Suprapubic skin (tissue), 4 donors: ENCODE results near the gene CACNA1A. TPM values are rescaled to one million over a fixed set of nuclear protein-coding genes. Genes with fewer than 3 reads are reported as not detected.
A peak's percentile ranks its signal among the peaks of the same experiment; 100 is the strongest.

Experiments used
- DNase-seq, 2 donors: peaks; one replicate each; pipeline ENCODE4 v3.0.0-alpha.2; 2019; ENCODE audit warnings: low spot score in 2 of 2
- H3K27ac ChIP-seq: fragments of 200-600 bp; sonication (generic); one replicate; pipeline ENCODE4 v1.5.1; 2019
- H3K27me3 ChIP-seq: fragments of 200-600 bp; sonication (generic); one replicate; pipeline ENCODE4 v1.5.1; 2019
- H3K36me3 ChIP-seq: fragments of 200-600 bp; sonication (generic); one replicate; pipeline ENCODE4 v1.5.1; 2019
- H3K4me1 ChIP-seq: fragments of 200-600 bp; sonication (generic); one replicate; pipeline ENCODE4 v1.5.1; 2019
- H3K4me3 ChIP-seq: fragments of 200-600 bp; sonication (generic); one replicate; pipeline ENCODE4 v1.5.1; 2019; ENCODE audit warnings: mild to moderate bottlenecking
- H3K9me3 ChIP-seq: fragments of 200-600 bp; sonication (generic); one replicate; pipeline ENCODE4 v1.5.1; 2019
- CTCF ChIP-seq, 2 donors: fragments of 200-600 bp in 1 of 2; fragments of 450-650 bp in 1 of 2; sonication (generic) in 1 of 2; IDR thresholded peaks; one replicate each; pipeline ENCODE4 v1.5.1; 2016 to 2019; ENCODE audit warnings: antibody characterized with exemption in 2 of 2, mild to moderate bottlenecking in 1 of 2, moderate library complexity in 1 of 2
- EP300 ChIP-seq: sonication (generic); formaldehyde crosslinking; IDR thresholded peaks from one replicate; pipeline ENCODE4 v1.6.1; 2017; ENCODE audit warnings: antibody characterized with exemption
- POLR2A ChIP-seq, 2 donors: fragments of 450-650 bp; IDR thresholded peaks; one replicate each; pipeline ENCODE4 v1.6.1; 2017; ENCODE audit warnings: antibody characterized with exemption in 2 of 2, mild to moderate bottlenecking in 2 of 2, moderate library complexity in 2 of 2
- POLR2AphosphoS5 ChIP-seq, 3 donors: sonication (generic); formaldehyde crosslinking; IDR thresholded peaks; one replicate each; pipeline ENCODE4 v1.6.1; 2017; ENCODE audit warnings: antibody characterized with exemption in 3 of 3
- whole genome bisulfite sequencing: methylation state at CpG from one replicate; pipeline ENCODE4 v1.1.5; 2018; 5-methylcytosine and 5-hydroxymethylcytosine counted together
- total RNA-seq, 4 donors: library from RNA; depleted of rRNA; stranded (reverse); fragments of >200 nt; gene quantifications; one replicate each; pipeline ENCODE4 v1.1.0, GENCODE V29; 2016

The CACNA1A gene
- total RNA-seq, 4 donors from 2014 or later: 0.26 to 0.42 (median 0.35) TPM

GRCh38 chr19:13300421-13301030 is 205.8 kb downstream of the CACNA1A start:
- no peaks in the 10 kb centered on the region for H3K36me3 ChIP-seq
- peaks cover 61% of the 10 kb centered on the region for H3K27me3 ChIP-seq
- no peak overlapping the region for H3K27ac ChIP-seq

GRCh38 chr19:13299838-13300237 is 206.4 kb downstream of the CACNA1A start:
- 72% methylated on average over 10 of the region's 10 CpGs for WGBS
- DNase-seq: no peak
- no peaks in the 10 kb centered on the region for H3K36me3 ChIP-seq
- no peak overlapping the region for H3K4me3 ChIP-seq
- no peak for TF ChIP-seq CTCF (IDR thresholded peaks at IDR 0.05)
- no peak for TF ChIP-seq POLR2A (IDR thresholded peaks at IDR 0.05)
- TF ChIP-seq EP300: no peak
- no peak for TF ChIP-seq POLR2AphosphoS5 (IDR thresholded peaks at IDR 0.05)
- no peaks in the 10 kb centered on the region for H3K4me1 ChIP-seq
- H3K9me3 ChIP-seq: no peaks in the 10 kb centered on the region
- peaks cover 58% of the 10 kb centered on the region for H3K27me3 ChIP-seq
- H3K27ac ChIP-seq: no peak overlapping the region

More at GRCh38 chr19:13300421-13301030, 205.8 kb downstream of the CACNA1A start:
- Histone ChIP-seq H3K4me3 (no peak overlapping the region), H3K4me1 (no peaks in the 10 kb centered on the region), H3K9me3 (no peaks in the 10 kb centered on the region)
- 60% methylated on average over 7 of the region's 7 CpGs for WGBS
- no peak for TF ChIP-seq POLR2AphosphoS5 (IDR thresholded peaks at IDR 0.05)
- TF ChIP-seq POLR2A (IDR thresholded peaks at IDR 0.05): no peak
- TF ChIP-seq EP300: no peak
- TF ChIP-seq CTCF (IDR thresholded peaks at IDR 0.05): no peak
- no peak for DNase-seq

- peak overlapping the region; percentile 33 for H3K4me3 ChIP-seq
- H3K36me3 ChIP-seq: no peaks in the 10 kb centered on the region
- H3K9me3 ChIP-seq: no peaks in the 10 kb centered on the region
- DNase-seq: no peak
- TF ChIP-seq POLR2AphosphoS5 (IDR thresholded peaks at IDR 0.05) (no peak), CTCF (IDR thresholded peaks at IDR 0.05) (no peak), EP300 (no peak), POLR2A (IDR thresholded peaks at IDR 0.05) (no peak)
- no peak overlapping the region for H3K27ac ChIP-seq
- 41% methylated on average over 27 of the region's 92 CpGs for WGBS
- no peaks in the 10 kb centered on the region for H3K4me1 ChIP-seq
- peaks cover 53% of the 10 kb centered on the region for H3K27me3 ChIP-seq
Observed at GRCh38 chr19:13298565-13299481, 207.5 kb downstream of the CACNA1A start.

- Histone ChIP-seq H3K4me3 (no peak overlapping the region), H3K9me3 (no peaks in the 10 kb centered on the region), H3K27me3 (peaks cover 36% of the 10 kb centered on the region), H3K36me3 (no peaks in the 10 kb centered on the region), H3K27ac (no peak overlapping the region), H3K4me1 (no peaks in the 10 kb centered on the region)
- no peak for TF ChIP-seq POLR2A (IDR thresholded peaks at IDR 0.05)
- TF ChIP-seq POLR2AphosphoS5 (IDR thresholded peaks at IDR 0.05): no peak
- TF ChIP-seq EP300: no peak
- TF ChIP-seq CTCF (IDR thresholded peaks at IDR 0.05): no peak
- 90% methylated on average over 2 of the region's 2 CpGs for WGBS
- no peak for DNase-seq
Observed at GRCh38 chr19:13297023-13297422, 209.3 kb downstream of the CACNA1A start.
